GM13977 (cell line): Measurements from ENCODE around the gene BBS10.
"Not testable (repeated sequence)": the region's sequence is repeated elsewhere in the genome, so short reads cannot be mapped to it uniquely, and the experiment has no call there.

Source experiments
- DNase-seq: peaks from one replicate; pipeline ENCODE4 v3.0.0; 2012; ENCODE audit warnings: low spot score
- in situ Hi-C: fragments of 300-500 bp; cut with MboI; formaldehyde crosslinking; loops from one replicate; pipeline ENCODE4 v1.12.0; 2022; ENCODE audit warnings: low sequenced_read_pairs, low pct_unique_long_range_greater_than_20kb, mixed read lengths, inconsistent platforms; ENCODE audit not compliant: unreplicated experiment
- TF ChIP-seq, protein P1 (sequence below): IDR thresholded peaks from 2 replicates; pipeline ENCODE4 v1.5.1; 2012; ENCODE audit warnings: mild to moderate bottlenecking, control low read depth; ENCODE audit not compliant: insufficient read depth; ENCODE audit errors: extremely low read depth, missing control alignments

BBS10 gene

DNA sequence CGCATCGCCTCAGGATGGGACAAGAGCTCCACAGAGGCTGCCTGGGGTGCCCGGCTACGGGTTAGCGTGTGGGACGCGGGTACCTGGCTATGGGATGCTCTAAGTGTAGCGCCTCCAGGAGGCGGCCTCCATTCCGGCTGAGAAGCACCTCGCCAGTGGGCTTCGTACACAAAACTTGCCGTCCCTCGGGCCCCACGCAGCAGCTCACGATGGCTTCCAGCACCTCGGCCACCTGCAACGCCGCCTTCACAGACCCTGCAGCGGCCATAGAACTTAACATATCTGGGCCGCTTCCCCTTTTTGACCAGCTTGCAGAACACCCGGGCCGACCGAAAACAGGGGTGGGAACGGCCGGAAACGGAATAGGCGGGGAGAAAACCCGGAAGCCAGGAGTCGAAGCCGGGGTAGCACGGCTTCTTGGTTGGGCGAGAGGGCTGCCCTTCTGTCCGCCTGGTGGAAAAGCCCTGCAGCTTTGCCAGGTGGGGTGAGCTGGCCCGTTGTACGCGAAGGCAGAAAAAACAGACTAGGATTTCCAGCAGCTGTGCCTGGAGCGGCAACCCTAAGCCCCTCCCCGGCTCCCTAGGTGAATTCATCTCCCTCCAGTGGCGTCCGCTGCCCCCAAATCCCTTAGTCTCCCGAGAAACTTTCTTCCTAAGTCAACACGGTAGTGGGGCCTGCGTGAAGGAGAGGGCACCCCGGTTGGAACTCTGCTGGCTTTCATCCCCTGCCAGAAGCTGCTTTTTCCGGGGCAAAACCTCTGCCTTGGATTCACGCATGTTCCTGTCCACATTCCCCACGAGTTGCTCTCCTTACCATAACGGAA is at the start of gene BBS10:
Gene BBS10, minus strand, starts transcription at position 337 of the 823 bp plus-strand sequence. Its CDS starts 57 bp downstream, at position 280.
- TF ChIP-seq, protein P1, sequence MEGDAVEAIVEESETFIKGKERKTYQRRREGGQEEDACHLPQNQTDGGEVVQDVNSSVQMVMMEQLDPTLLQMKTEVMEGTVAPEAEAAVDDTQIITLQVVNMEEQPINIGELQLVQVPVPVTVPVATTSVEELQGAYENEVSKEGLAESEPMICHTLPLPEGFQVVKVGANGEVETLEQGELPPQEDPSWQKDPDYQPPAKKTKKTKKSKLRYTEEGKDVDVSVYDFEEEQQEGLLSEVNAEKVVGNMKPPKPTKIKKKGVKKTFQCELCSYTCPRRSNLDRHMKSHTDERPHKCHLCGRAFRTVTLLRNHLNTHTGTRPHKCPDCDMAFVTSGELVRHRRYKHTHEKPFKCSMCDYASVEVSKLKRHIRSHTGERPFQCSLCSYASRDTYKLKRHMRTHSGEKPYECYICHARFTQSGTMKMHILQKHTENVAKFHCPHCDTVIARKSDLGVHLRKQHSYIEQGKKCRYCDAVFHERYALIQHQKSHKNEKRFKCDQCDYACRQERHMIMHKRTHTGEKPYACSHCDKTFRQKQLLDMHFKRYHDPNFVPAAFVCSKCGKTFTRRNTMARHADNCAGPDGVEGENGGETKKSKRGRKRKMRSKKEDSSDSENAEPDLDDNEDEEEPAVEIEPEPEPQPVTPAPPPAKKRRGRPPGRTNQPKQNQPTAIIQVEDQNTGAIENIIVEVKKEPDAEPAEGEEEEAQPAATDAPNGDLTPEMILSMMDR, result peak; percentile 41
- in situ Hi-C loops, result loop anchor here (10.0 to 25.0 kb wide), 3 partner anchors 173 to 811 kb away; no protein-coding TSS in a partner anchor
- peak; percentile 87 for DNase-seq

DNA sequence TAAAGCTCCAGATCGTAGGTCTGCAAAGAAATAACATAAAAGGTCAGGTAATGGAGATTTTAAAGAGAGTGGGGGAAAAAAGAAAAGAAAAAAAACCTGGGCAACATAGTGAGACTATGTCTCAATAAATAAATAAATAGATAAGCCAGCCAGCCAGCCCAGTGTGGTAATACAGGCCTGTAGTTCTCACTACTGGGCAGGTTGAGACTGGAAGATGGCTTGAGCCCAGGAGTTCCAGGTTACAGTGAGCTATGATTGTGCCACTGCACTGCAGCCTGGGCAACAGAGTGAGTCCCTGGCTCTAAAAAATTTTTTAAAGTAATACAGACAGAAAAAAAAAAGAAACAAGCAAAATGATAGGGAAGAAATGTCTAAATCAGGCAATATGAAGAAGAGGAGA is 43.2 kb upstream of the BBS10 start:
- in situ Hi-C loops, result no loop called here
- no peak for DNase-seq
- TF ChIP-seq, protein P1, result no peak

DNA sequence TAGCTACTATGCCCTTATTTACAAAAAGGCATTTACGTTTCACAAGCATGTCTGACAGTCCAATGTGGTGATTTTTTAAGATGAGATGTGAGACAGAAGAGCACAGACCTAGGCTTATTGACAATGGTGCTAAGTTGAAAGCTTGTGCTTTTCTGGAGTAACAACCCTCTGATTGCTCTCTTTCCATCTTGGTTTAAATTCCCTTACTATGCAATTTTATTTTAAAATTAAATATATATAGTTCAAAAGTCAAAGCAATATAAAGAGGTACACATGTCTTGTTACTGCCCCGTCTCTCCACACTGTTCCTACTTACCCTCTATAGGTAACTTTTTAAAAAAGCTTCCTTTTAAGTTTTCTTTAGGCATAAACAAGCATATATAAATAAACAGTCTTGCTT is 39.4 kb upstream of the BBS10 start:
- TF ChIP-seq, protein P1, result no peak
- no peak for DNase-seq
- in situ Hi-C loops, result no loop called here

DNA sequence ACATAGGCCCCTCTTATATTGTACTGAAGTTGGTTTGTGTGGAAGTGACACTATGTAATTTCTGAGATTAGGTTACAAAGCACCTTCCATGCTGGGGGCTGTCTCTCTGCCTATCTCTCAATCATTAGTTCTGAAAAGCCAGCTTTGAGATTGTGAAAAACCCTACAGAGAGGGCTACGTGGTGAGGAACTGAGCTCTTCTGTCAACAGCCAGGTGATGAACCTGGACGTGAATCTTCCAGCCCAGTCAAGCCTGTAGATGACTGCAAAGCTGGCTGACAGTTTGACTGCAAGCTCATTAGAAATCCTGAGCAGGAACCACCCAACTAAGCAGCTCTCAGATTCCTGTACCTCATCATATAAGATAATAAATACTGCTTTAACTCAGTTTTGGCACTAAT is 36.3 kb upstream of the BBS10 start:
- DNase-seq, result no peak
- TF ChIP-seq, protein P1, result no peak
- in situ Hi-C loops, result no loop called here

DNA sequence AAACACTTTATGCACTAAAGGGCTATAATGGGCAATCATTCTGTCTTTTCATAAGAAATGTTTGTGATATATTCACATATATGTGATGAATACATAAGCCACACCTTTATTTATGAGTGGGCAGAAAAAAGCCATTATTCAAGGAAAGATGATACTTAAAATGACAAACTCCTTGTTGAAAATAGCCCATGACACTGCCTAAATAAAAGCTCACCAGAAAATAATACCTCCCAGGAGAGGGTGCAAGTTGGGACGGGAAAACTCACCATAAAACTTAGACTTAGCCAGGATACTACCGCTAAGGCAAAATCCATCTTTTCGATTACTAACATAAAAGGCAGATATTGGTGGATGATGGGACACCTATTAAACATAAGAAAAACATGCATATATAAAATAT is 35.8 kb upstream of the BBS10 start:
- no peak for DNase-seq
- in situ Hi-C loops, result no loop called here
- TF ChIP-seq, protein P1, result no peak

DNA sequence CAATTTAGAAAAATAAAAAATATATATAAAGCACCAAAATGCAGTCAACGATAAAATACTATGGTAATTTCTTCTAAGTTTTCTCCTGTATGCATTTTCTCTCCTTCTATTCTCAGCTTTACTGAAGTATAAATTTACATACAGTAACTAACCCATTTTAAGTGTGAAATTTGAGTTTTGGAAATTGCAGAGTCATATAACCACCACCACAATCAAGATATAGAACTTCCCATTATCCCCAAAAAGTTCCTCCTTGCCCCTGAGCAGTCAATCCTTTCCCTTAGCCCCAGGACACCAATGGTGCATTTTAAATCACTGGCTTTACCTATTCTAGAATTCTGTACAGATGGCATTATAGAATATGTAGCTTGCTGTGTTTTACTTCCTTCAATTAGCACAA is 31.0 kb upstream of the BBS10 start:
- TF ChIP-seq, protein P1, result no peak
- no peak for DNase-seq
- in situ Hi-C loops, result no loop called here

DNA sequence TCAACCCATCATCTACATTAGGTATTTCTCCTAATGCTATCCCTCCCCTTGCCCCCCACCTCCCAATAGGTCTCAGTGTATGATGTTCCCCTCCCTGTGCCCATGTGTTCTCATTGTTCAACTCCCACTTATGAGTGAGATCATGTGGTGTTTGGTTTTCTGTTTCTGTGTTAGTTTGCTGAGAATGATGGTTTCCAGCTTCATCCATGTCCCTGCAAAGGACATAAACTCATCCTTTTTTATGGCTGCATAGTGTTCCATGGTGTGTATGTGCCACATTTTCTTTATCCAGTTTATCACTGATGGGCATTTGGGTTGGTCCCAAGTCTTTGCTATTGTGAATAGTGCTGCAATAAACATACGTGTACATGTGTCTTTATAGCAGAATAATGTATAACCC is 28.7 kb upstream of the BBS10 start:
- in situ Hi-C loops, DNase-seq: not testable (repeated sequence)
